IMR-90 (cell line): ENCODE results near the gene RGMA. TPM values are rescaled to one million over a fixed set of nuclear protein-coding genes. Genes with fewer than 3 reads are reported as not detected.

ENCODE experiments used
- ATAC-seq: fragments of 200-7000 bp; cut with Tn5 transposase; 2 replicates; pipeline ENCODE4 v1.9.1; 2020; ENCODE audit warnings: low read depth, mild to moderate bottlenecking, moderate library complexity
- BruUV-seq: library from RNA; stranded (reverse); fragments of 400-500 nt; replicated peaks from 2 replicates; lab custom pipeline; 2021; lab: Mats Ljungman, UMichigan
- CTCF ChIA-PET: fragments of 300-600 bp; formaldehyde crosslinking; extraction: SDS; loops from one replicate; lab custom pipeline; 2021; ENCODE audit warnings: antibody characterized with exemption; lab: Yijun Ruan, JAX
- POLR2A ChIA-PET: fragments of 300-600 bp; sonication (Branson Sonifier 250); formaldehyde crosslinking; loops from one replicate; lab custom pipeline; 2022; ENCODE audit warnings: antibody characterized with exemption; ENCODE audit not compliant: unreplicated experiment; lab: Charles Lee
- DNase-seq: peaks from one replicate; pipeline ENCODE4 v3.0.0; 2013
- H2AFZ ChIP-seq: replicated peaks from 2 replicates; pipeline ENCODE3; 2013; ENCODE audit warnings: low read length, mild to moderate bottlenecking; ENCODE audit not compliant: poor library complexity
- H2AK5ac ChIP-seq: 2 replicates; pipeline ENCODE4 v1.6.1; 2013; ENCODE audit warnings: low read depth, low read length, inconsistent platforms
- H2AK9ac ChIP-seq: replicated peaks from 2 replicates; pipeline ENCODE3; 2013; ENCODE audit warnings: mild to moderate bottlenecking, low read depth, low read length, moderate library complexity; ENCODE audit not compliant: poor library complexity
- H2BK120ac ChIP-seq: 2 replicates; pipeline ENCODE4 v1.6.1; 2013; ENCODE audit warnings: low read depth, low read length, inconsistent platforms
- H2BK15ac ChIP-seq: 3 replicates; pipeline ENCODE4 v1.6.1; 2013; ENCODE audit warnings: low read depth, low read length, inconsistent platforms
- H2BK20ac ChIP-seq: 2 replicates; pipeline ENCODE4 v1.6.1; 2013; ENCODE audit warnings: low read depth, mild to moderate bottlenecking, inconsistent platforms, low read length, moderate library complexity
- H2BK5ac ChIP-seq: 2 replicates; pipeline ENCODE4 v1.6.1; 2013; ENCODE audit warnings: mild to moderate bottlenecking, low read depth, low read length, inconsistent platforms; ENCODE audit not compliant: poor library complexity, severe bottlenecking
- H3K14ac ChIP-seq: replicated peaks from 2 replicates; pipeline ENCODE4 v1.6.1; 2013; ENCODE audit warnings: low read depth, low read length, inconsistent platforms
- H3K18ac ChIP-seq: 2 replicates; pipeline ENCODE4 v1.6.1; 2013; ENCODE audit warnings: low read depth, low read length, control low read depth
- H3K23ac ChIP-seq: 2 replicates; pipeline ENCODE4 v1.6.1; 2013; ENCODE audit warnings: low read depth, low read length, inconsistent platforms
- H3K27ac ChIP-seq: 2 replicates; pipeline ENCODE4 v1.5.1; 2013; ENCODE audit warnings: mild to moderate bottlenecking, control low read depth, low read length; ENCODE audit not compliant: insufficient read depth
- H3K27me3 ChIP-seq: 2 replicates; pipeline ENCODE4 v1.6.1; 2013; ENCODE audit warnings: low read length; ENCODE audit not compliant: control insufficient read depth, insufficient read depth
- H3K36me3 ChIP-seq: 2 replicates; pipeline ENCODE4 v1.6.1; 2013; ENCODE audit warnings: low read length, mixed read lengths; ENCODE audit not compliant: control insufficient read depth, insufficient read depth
- H3K4ac ChIP-seq: 2 replicates; pipeline ENCODE4 v1.6.1; 2013; ENCODE audit warnings: low read depth, low read length, inconsistent platforms
- H3K4me1 ChIP-seq: 2 replicates; pipeline ENCODE4 v1.6.1; 2013; ENCODE audit warnings: low read length, mixed read lengths; ENCODE audit not compliant: control insufficient read depth, insufficient read depth
- H3K4me2 ChIP-seq: 2 replicates; pipeline ENCODE4 v1.6.1; 2013; ENCODE audit warnings: low read depth, mild to moderate bottlenecking, control low read depth, low read length, moderate library complexity
- H3K4me3 ChIP-seq: 2 replicates; pipeline ENCODE4 v1.5.1; 2013; ENCODE audit warnings: low read depth, mild to moderate bottlenecking, control low read depth, low read length, moderate library complexity; ENCODE audit not compliant: insufficient read depth
- H3K56ac ChIP-seq: 2 replicates; pipeline ENCODE4 v1.6.1; 2013; ENCODE audit warnings: low read length, inconsistent platforms; ENCODE audit not compliant: insufficient read depth; ENCODE audit errors: extremely low read depth
- H3K79me1 ChIP-seq, 2 experiments: 2 replicates each; pipeline ENCODE4 v1.6.1; 2013; ENCODE audit warnings: low read length in 2 of 2, inconsistent platforms in 1 of 2, low read depth in 1 of 2
- H3K9ac ChIP-seq: 2 replicates; pipeline ENCODE4 v1.6.1; 2013; ENCODE audit warnings: low read depth, low read length, control low read depth
- H3K9me1 ChIP-seq: 2 replicates; pipeline ENCODE4 v1.6.1; 2013; ENCODE audit warnings: low read length, inconsistent platforms; ENCODE audit not compliant: insufficient read depth
- H3K9me3 ChIP-seq: 2 replicates; pipeline ENCODE4 v1.6.1; 2013; ENCODE audit warnings: low read length; ENCODE audit not compliant: control insufficient read depth, insufficient read depth
- H4K20me1 ChIP-seq: 2 replicates; pipeline ENCODE4 v1.6.1; 2013; ENCODE audit warnings: low read length, inconsistent platforms; ENCODE audit not compliant: insufficient read depth
- H4K5ac ChIP-seq: 2 replicates; pipeline ENCODE4 v1.6.1; 2013; ENCODE audit warnings: mild to moderate bottlenecking, low read depth, low read length, control low read depth
- H4K8ac ChIP-seq, 2 experiments: 2 replicates each; pipeline ENCODE4 v1.6.1; 2013; ENCODE audit warnings: low read depth in 2 of 2, low read length in 2 of 2, control low read depth in 1 of 2, inconsistent platforms in 1 of 2
- H4K91ac ChIP-seq: 2 replicates; pipeline ENCODE4 v1.6.1; 2013; ENCODE audit warnings: low read depth, low read length, inconsistent platforms; ENCODE audit not compliant: insufficient read depth
- BHLHE40 ChIP-seq: fragments of 150-350 bp; IDR thresholded peaks from 2 replicates; pipeline ENCODE4 v1.6.1; 2016; ENCODE audit warnings: mild to moderate bottlenecking, low read depth, low read length
- CEBPB ChIP-seq: IDR thresholded peaks from 2 replicates; pipeline ENCODE4 v1.6.1; 2012; ENCODE audit warnings: low read depth, low read length, improper control_type of control experiment
- CTCF ChIP-seq: conservative IDR thresholded peaks from 2 replicates; pipeline ENCODE4 v1.5.1; 2012; ENCODE audit warnings: mild to moderate bottlenecking, low read depth, low read length, improper control_type of control experiment
- ELK1 ChIP-seq: fragments of 150-350 bp; IDR thresholded peaks from 2 replicates; pipeline ENCODE4 v1.6.1; 2016; ENCODE audit warnings: low read depth, mild to moderate bottlenecking, low read length, moderate library complexity, borderline replicate concordance
- FOS ChIP-seq: fragments of 150-350 bp; IDR thresholded peaks from 2 replicates; pipeline ENCODE4 v1.6.1; 2016; ENCODE audit warnings: low read depth, low read length
- MAFK ChIP-seq: IDR thresholded peaks from 2 replicates; pipeline ENCODE4 v1.6.1; 2012; ENCODE audit warnings: low read depth, low read length, improper control_type of control experiment
- POLR2A ChIP-seq: IDR thresholded peaks from 2 replicates; pipeline ENCODE4 v1.6.1; 2012; ENCODE audit warnings: mild to moderate bottlenecking, low read depth, low read length
- RAD21 ChIP-seq: IDR thresholded peaks from 2 replicates; pipeline ENCODE4 v1.6.1; 2012; ENCODE audit warnings: low read length, improper control_type of control experiment
- RCOR1 ChIP-seq: IDR thresholded peaks from 2 replicates; pipeline ENCODE4 v1.6.1; 2012; ENCODE audit warnings: mild to moderate bottlenecking, low read length, improper control_type of control experiment; ENCODE audit not compliant: insufficient replicate concordance
- RFX5 ChIP-seq: IDR thresholded peaks from 2 replicates; pipeline ENCODE4 v1.8.0; 2012; ENCODE audit warnings: low read depth, mild to moderate bottlenecking, low read length, moderate library complexity
- USF2 ChIP-seq: fragments of 150-350 bp; IDR thresholded peaks from 2 replicates; pipeline ENCODE4 v1.6.1; 2017; ENCODE audit warnings: mild to moderate bottlenecking, antibody characterized with exemption, low read length, low read depth
- WGBS, 2 experiments: methylation state at CpG; one replicate each; pipeline versions ENCODE4 v1.1.5 to v1.1.7; 2013; ENCODE audit warnings: missing lambda C conversion rate in 2 of 2; ENCODE audit not compliant: insufficient read length in 1 of 2; ENCODE audit errors: extremely low coverage in 2 of 2; 5-methylcytosine and 5-hydroxymethylcytosine counted together
- dilution Hi-C: fragments of 300-500 bp; cut with HindIII; formaldehyde crosslinking; loops from one replicate; pipeline ENCODE4 v1.14.3; 2018; ENCODE audit warnings: low sequenced_read_pairs; ENCODE audit not compliant: unreplicated experiment
- in situ Hi-C: fragments of 300-500 bp; cut with MboI; formaldehyde crosslinking; loops from 3 replicates; pipeline ENCODE4 v1.14.3; 2019; ENCODE audit warnings: low sequenced_read_pairs, inconsistent platforms, mixed read lengths
- intact Hi-C: fragments of 100-400 bp; cut with micrococcal nuclease; formaldehyde crosslinking; loops from 2 replicates; pipeline ENCODE4 v1.10.0; 2022
- polyA plus RNA-seq, 3 experiments: library from polyadenylated mRNA; depleted of rRNA; stranded (reverse); fragments of >200 nt; gene quantifications; 2 replicates each; pipeline ENCODE4 v1.2.3, GENCODE V29; 2012; ENCODE audit warnings: low replicate concordance in 1 of 3
- total RNA-seq: library from RNA; depleted of rRNA; stranded (reverse); fragments of >200 nt; gene quantifications from 2 replicates; pipeline ENCODE4 v1.2.3, GENCODE V29; 2012

The RGMA gene
- total and polyA plus RNA-seq, 2 of the 4 experiments (the other 2 are of a cell fraction), result 0.18 to 0.26 TPM

GRCh38 chr15:93042211-93042610 lies 46.8 kb downstream of the RGMA start:
- no peaks in the 10 kb centered on the region for H4K20me1 ChIP-seq
- dilution Hi-C loops, result no loop called here
- no peak overlapping the region for H2BK15ac ChIP-seq
- in situ Hi-C loops, result no loop called here
- no peak overlapping the region for H2BK120ac ChIP-seq
- H4K8ac ChIP-seq, result no peak overlapping the region
- no peak overlapping the region for H3K4me3 ChIP-seq
- H2AK5ac ChIP-seq, result no peak overlapping the region
- H2AK9ac ChIP-seq, result no peak overlapping the region
- no peaks in the 10 kb centered on the region for H3K36me3 ChIP-seq
- no peak overlapping the region for H3K23ac ChIP-seq
- no peak overlapping the region for H4K91ac ChIP-seq
- intact Hi-C loops, result no loop called here
- BruUV-seq, result no TSS peak
- H4K5ac ChIP-seq, result no peak overlapping the region
- CTCF ChIA-PET, result no interaction called here
- POLR2A ChIA-PET, result no interaction called here
- no peak overlapping the region for H3K9ac ChIP-seq
- H3K79me1 ChIP-seq, result no peaks in the 10 kb centered on the region
- TF ChIP-seq RCOR1 (no peak), FOS (no peak), CEBPB (no peak), RAD21 (no peak), POLR2A (no peak), USF2 (no peak), RFX5 (no peak), MAFK (no peak), ELK1 (no peak), CTCF (no peak), BHLHE40 (no peak)
- H3K18ac ChIP-seq, result no peak overlapping the region
- peaks cover 3% of the 10 kb centered on the region; the same call in 1 of the 2 replicates for H3K9me3 ChIP-seq
- no peak overlapping the region for H3K4me2 ChIP-seq
- H3K27me3 ChIP-seq, result peaks cover 1% of the 10 kb centered on the region; the same call in 1 of the 2 replicates
- H2BK20ac ChIP-seq, result no peak overlapping the region
- no peaks in the 10 kb centered on the region for H3K9me1 ChIP-seq
- no peak overlapping the region for H3K14ac ChIP-seq
- H2AFZ ChIP-seq, result no peak overlapping the region
- H3K4ac ChIP-seq, result no peak overlapping the region
- no peak overlapping the region for H3K56ac ChIP-seq
- H3K4me1 ChIP-seq, result no peaks in the 10 kb centered on the region; the same call in 1 of the 2 replicates
- H3K27ac ChIP-seq, result no peak overlapping the region
- no peak for ATAC-seq
- no peak for DNase-seq
- no peak overlapping the region for H2BK5ac ChIP-seq
- WGBS, 2 experiments, result 80% methylated on average over 1 of the region's 3 CpGs; no CpG with 5 or more reads in 1 of the 2 experiments
